Hematopoietic multipotent progenitor cell treated with erythropoietin and hydrocortisone succinate and interleukin-3 and kit ligand, for 15 days (in vitro differentiated cells): Measurements from ENCODE around the gene CASP6.

ENCODE experiments used
- DNase-seq: peaks from one replicate; pipeline ENCODE4 v3.0.0-alpha.2; 2015; ENCODE audit warnings: low spot score

The CASP6 gene

GRCh38 chr4:109702950-109703663, at the start of gene CASP6:
TSS of gene CASP6 (minus strand) at chr4:109703445. CDS start at chr4:109703395, 50 bp downstream.
- peak; percentile 78 for DNase-seq

GRCh38 chr4:109752525-109752924, 49.3 kb upstream of the CASP6 start:
- DNase-seq, result no peak

- no peak for DNase-seq
Observed at GRCh38 chr4:109751852-109752251, 48.6 kb upstream of the CASP6 start.

- DNase-seq, result no peak
Observed at GRCh38 chr4:109750652-109751244, 47.5 kb upstream of the CASP6 start.

- DNase-seq, result no peak
Observed at GRCh38 chr4:109749388-109750082, 46.3 kb upstream of the CASP6 start.

- no peak for DNase-seq
Observed at GRCh38 chr4:109748114-109748513, 44.9 kb upstream of the CASP6 start.

GRCh38 chr4:109746728-109747127, 43.5 kb upstream of the CASP6 start:
- no peak for DNase-seq

- DNase-seq, result no peak
Observed at GRCh38 chr4:109745830-109746229, 42.6 kb upstream of the CASP6 start.

- no peak for DNase-seq
Observed at GRCh38 chr4:109739547-109739946, 36.3 kb upstream of the CASP6 start.

GRCh38 chr4:109738104-109738872, 35.0 kb upstream of the CASP6 start:
- no peak for DNase-seq

- DNase-seq, result no peak
Observed at GRCh38 chr4:109735566-109736365, 32.5 kb upstream of the CASP6 start.

GRCh38 chr4:109733728-109734127, 30.5 kb upstream of the CASP6 start:
- DNase-seq, result no peak

GRCh38 chr4:109730619-109731545, 27.6 kb upstream of the CASP6 start:
- DNase-seq, result no peak

GRCh38 chr4:109729718-109730618, 26.7 kb upstream of the CASP6 start, which contains the start of gene PLA2G12A:
TSS of gene PLA2G12A (minus strand) at chr4:109730070. CDS start at chr4:109729809, 261 bp downstream.
- peak; percentile 71 for DNase-seq

- peak; percentile 9 for DNase-seq
Observed at GRCh38 chr4:109729117-109729717, 26.0 kb upstream of the CASP6 start.

GRCh38 chr4:109728385-109728784, 25.1 kb upstream of the CASP6 start:
- DNase-seq, result no peak

- no peak for DNase-seq
Observed at GRCh38 chr4:109723110-109723509, 19.9 kb upstream of the CASP6 start.

GRCh38 chr4:109722357-109722756, 19.1 kb upstream of the CASP6 start:
- no peak for DNase-seq

GRCh38 chr4:109721033-109721432, 17.8 kb upstream of the CASP6 start:
- no peak for DNase-seq
